Measurements from ENCODE around the gene BRAT1.

- TF ChIP-seq CTCF (conservative IDR thresholded peaks at IDR 0.05) (no peak), ZFX (IDR thresholded peaks at IDR 0.05) (no peak)
Measured at GRCh38 chr7:2511769-2512168, 43.6 kb downstream of the BRAT1 start.
